HEK293T (cell line): Measurements from ENCODE around the gene GOLGA1.

Experiments used
- CTCF ChIA-PET: fragments of 350-600 bp; formaldehyde crosslinking; extraction: SDS; loops from one replicate; lab custom pipeline; 2021; ENCODE audit warnings: antibody characterized with exemption, inconsistent platforms; lab: Yijun Ruan, JAX
- POLR2A ChIA-PET: fragments of 350-600 bp; formaldehyde crosslinking; extraction: SDS; loops from one replicate; lab custom pipeline; 2020; ENCODE audit warnings: antibody characterized with exemption, inconsistent platforms; lab: Yijun Ruan, JAX
- DNase-seq: peaks from one replicate; pipeline ENCODE4 v3.0.0; 2012; ENCODE audit warnings: mixed read lengths; ENCODE audit errors: extremely low spot score
- ARNT ChIP-seq: fragments of 450-650 bp; IDR thresholded peaks from 2 replicates; pipeline ENCODE4 v1.6.1; 2017; ENCODE audit warnings: mild to moderate bottlenecking
- BHLHE40 ChIP-seq: fragments of 450-650 bp; IDR thresholded peaks from 2 replicates; pipeline ENCODE4 v1.6.1; 2016; ENCODE audit warnings: mild to moderate bottlenecking, moderate library complexity, borderline replicate concordance
- CTBP1 ChIP-seq: fragments of 450-650 bp; IDR thresholded peaks from 2 replicates; pipeline ENCODE4 v1.6.1; 2016; ENCODE audit warnings: borderline replicate concordance
- ELF4 ChIP-seq: fragments of 450-650 bp; IDR thresholded peaks from 2 replicates; pipeline ENCODE4 v1.6.1; 2017; ENCODE audit warnings: antibody characterized with exemption
- FOXA1 ChIP-seq: fragments of 450-650 bp; IDR thresholded peaks from 2 replicates; pipeline ENCODE4 v1.6.1; 2016; ENCODE audit warnings: mild to moderate bottlenecking
- FOXK2 ChIP-seq: fragments of 450-650 bp; IDR thresholded peaks from 2 replicates; pipeline ENCODE4 v1.6.1; 2016; ENCODE audit warnings: mild to moderate bottlenecking
- FOXM1 ChIP-seq: fragments of 450-650 bp; IDR thresholded peaks from 2 replicates; pipeline ENCODE4 v1.6.1; 2017; ENCODE audit warnings: mild to moderate bottlenecking, borderline replicate concordance
- HDGF ChIP-seq: fragments of 450-650 bp; IDR thresholded peaks from 2 replicates; pipeline ENCODE4 v1.6.1; 2017; ENCODE audit warnings: antibody characterized with exemption, borderline replicate concordance
- L3MBTL2 ChIP-seq: fragments of 450-650 bp; conservative IDR thresholded peaks from 2 replicates; pipeline ENCODE4 v1.6.1; 2016; ENCODE audit warnings: mild to moderate bottlenecking
- LEF1 ChIP-seq: fragments of 450-650 bp; IDR thresholded peaks from 2 replicates; pipeline ENCODE4 v1.6.1; 2017; ENCODE audit warnings: mild to moderate bottlenecking, borderline replicate concordance
- NFRKB ChIP-seq: fragments of 450-650 bp; IDR thresholded peaks from 2 replicates; pipeline ENCODE4 v1.6.1; 2016; ENCODE audit warnings: mild to moderate bottlenecking, moderate library complexity
- PKNOX1 ChIP-seq: fragments of 450-650 bp; IDR thresholded peaks from 2 replicates; pipeline ENCODE4 v1.6.1; 2016
- SP1 ChIP-seq: fragments of 450-650 bp; IDR thresholded peaks from 2 replicates; pipeline ENCODE4 v1.6.1; 2017
- SUZ12 ChIP-seq: fragments of 450-650 bp; IDR thresholded peaks from 2 replicates; pipeline ENCODE4 v1.6.1; 2016; ENCODE audit warnings: mild to moderate bottlenecking
- TARDBP ChIP-seq: fragments of 450-650 bp; IDR thresholded peaks from 2 replicates; pipeline ENCODE4 v1.6.1; 2016
- ZNF384 ChIP-seq: fragments of 450-650 bp; IDR thresholded peaks from 2 replicates; pipeline ENCODE4 v1.6.1; 2016

Gene GOLGA1

DNA sequence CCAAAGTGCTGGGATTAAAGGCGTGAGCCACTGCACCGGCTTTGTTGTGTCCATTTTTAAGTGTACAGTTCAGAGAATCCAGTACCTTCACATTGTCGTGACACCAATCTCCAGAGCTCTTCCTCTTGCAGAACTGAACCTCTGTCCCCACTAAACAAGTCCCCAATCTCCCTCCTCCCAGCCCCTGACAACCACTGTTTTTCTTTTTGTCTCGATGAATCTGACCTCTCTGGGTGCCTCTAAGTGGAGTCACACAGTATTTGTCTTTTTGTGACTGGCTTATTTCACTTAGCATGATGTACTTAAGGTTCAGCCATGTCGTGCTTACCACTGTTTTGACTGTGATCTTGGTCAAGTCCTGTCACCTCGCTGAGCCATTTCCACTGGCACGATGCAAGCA, 86.1 kb downstream of the GOLGA1 start:
- TF ChIP-seq HDGF (no peak), PKNOX1 (no peak), ELF4 (no peak), ARNT (no peak), FOXM1 (no peak), FOXA1 (no peak), LEF1 (no peak), ZNF384 (no peak), FOXK2 (no peak), BHLHE40 (no peak), SUZ12 (no peak), SP1 (no peak), L3MBTL2 (no peak), TARDBP (no peak), NFRKB (no peak), CTBP1 (no peak)
- ChIA-PET CTCF (interaction anchor here (2.3 to 8.0 kb wide), 3 partner anchors 15 to 81 kb away, joined by 9 to 244 read pairs (median 30); partner anchors contain the start of genes NR6A1 and OLFML2A), POLR2A (interaction anchor here (3.2 kb wide), 1 partner anchor 84 kb away, joined by 24 read pairs; the partner anchor contains the start of gene NR6A1)
- DNase-seq = no peak

- ChIA-PET POLR2A (interaction anchor here (1.0 to 3.4 kb wide), 3 partner anchors 8 to 83 kb away, joined by 3 to 29 read pairs (median 24); partner anchors contain the start of genes ARPC5L, NR6A1 and RPL35), CTCF (interaction anchor here (0.7 to 8.0 kb wide), 8 partner anchors 8 to 750 kb away, joined by 3 to 244 read pairs (median 16); partner anchors contain the start of genes NR6A1 and OLFML2A)
- TF ChIP-seq TARDBP (no peak), FOXA1 (no peak), FOXK2 (no peak), PKNOX1 (no peak), HDGF (no peak), FOXM1 (no peak), SUZ12 (no peak), LEF1 (no peak), BHLHE40 (no peak), SP1 (no peak)
- DNase-seq = no peak
Observed at GRCh38 chr9:124854161-124854560, 86.7 kb downstream of the GOLGA1 start.

DNA sequence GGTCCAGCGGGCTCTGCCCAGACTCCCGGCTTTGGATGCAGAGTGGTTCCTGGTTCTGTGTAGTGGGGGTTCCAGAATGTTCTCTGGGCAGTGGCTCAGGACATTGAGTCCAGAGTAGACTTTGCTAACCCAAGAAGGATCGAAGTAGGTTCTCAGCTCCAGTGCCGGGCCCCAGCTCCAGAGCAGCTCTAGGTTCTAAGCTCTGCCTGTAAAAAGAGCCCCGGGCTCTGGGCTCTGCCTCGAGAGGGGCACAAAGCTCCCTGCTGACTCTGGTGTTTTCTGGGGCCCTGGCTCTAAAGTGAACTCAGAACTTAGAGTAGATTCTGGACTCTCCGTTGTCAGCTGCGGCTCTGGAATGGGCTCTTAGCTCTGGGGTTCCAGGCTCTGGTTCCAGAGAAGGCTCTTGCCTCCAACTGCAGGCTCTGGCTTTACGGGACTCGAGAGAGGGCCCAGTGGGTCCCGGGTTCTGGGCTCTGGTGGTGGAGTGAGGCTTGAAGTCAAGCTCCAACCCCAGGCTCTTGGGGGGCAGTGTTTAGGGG, 87.2 kb downstream of the GOLGA1 start:
- ChIA-PET CTCF (interaction anchor here (0.6 to 8.0 kb wide), 27 partner anchors 8 to 750 kb away, joined by 3 to 244 read pairs (median 5); partner anchors contain the start of genes NR6A1 and OLFML2A), POLR2A (interaction anchor here (1.0 to 3.4 kb wide), 4 partner anchors 8 to 82 kb away, joined by 3 to 29 read pairs (median 14); partner anchors contain the start of genes ARPC5L, NR6A1 and RPL35)
- DNase-seq = no peak
- no peak for TF ChIP-seq L3MBTL2
- TF ChIP-seq ZNF384 = no peak
- no peak for TF ChIP-seq CTBP1
- no peak for TF ChIP-seq NFRKB
- no peak for TF ChIP-seq LEF1
- no peak for TF ChIP-seq BHLHE40
- TF ChIP-seq TARDBP = no peak
- TF ChIP-seq SP1 = no peak
- no peak for TF ChIP-seq SUZ12
- no peak for TF ChIP-seq ELF4
- no peak for TF ChIP-seq ARNT
- no peak for TF ChIP-seq FOXA1
- no peak for TF ChIP-seq FOXK2
- no peak for TF ChIP-seq FOXM1
- TF ChIP-seq HDGF = no peak

GRCh38 chr9:124852829-124853531, 87.9 kb downstream of the GOLGA1 start, which contains the start of gene WDR38:
Gene WDR38, plus strand, starts transcription at chr9:124853460. Its CDS starts 72 bp downstream, at chr9:124853532.
- peak; percentile 84 for DNase-seq
- ChIA-PET CTCF (interaction anchor here (0.6 to 8.0 kb wide), 32 partner anchors 8 to 377 kb away, joined by 3 to 244 read pairs (median 4); partner anchors contain the start of genes ARPC5L, NR6A1 and OLFML2A), POLR2A (interaction anchor here (1.0 to 3.4 kb wide), 4 partner anchors 9 to 82 kb away, joined by 4 to 29 read pairs (median 16); partner anchors contain the start of genes ARPC5L, NR6A1, OLFML2A and RPL35)
- TF ChIP-seq FOXK2 = no peak
- TF ChIP-seq LEF1 = no peak
- no peak for TF ChIP-seq FOXA1
- no peak for TF ChIP-seq ZNF384
- peak; percentile 39; the same call in 1 of the 2 replicates for TF ChIP-seq PKNOX1
- TF ChIP-seq CTBP1 = no peak
- no peak for TF ChIP-seq NFRKB
- TF ChIP-seq ELF4 = no peak
- no peak for TF ChIP-seq ARNT
- TF ChIP-seq L3MBTL2 = no peak
- TF ChIP-seq SUZ12 = no peak
- TF ChIP-seq TARDBP = peak; percentile 31; the same call in 1 of the 2 replicates
- TF ChIP-seq BHLHE40 = no peak
- TF ChIP-seq FOXM1 = no peak
- no peak for TF ChIP-seq HDGF
- no peak for TF ChIP-seq SP1
